HT1080 (cell line): ENCODE measurements around the gene TTLL8. TPM values are rescaled to one million over a fixed set of nuclear protein-coding genes. Genes with fewer than 3 reads are reported as not detected.

Experiments
- DNase-seq: peaks from one replicate; pipeline ENCODE4 v3.0.0-alpha.2; 2015; ENCODE audit warnings: low read depth
- total RNA-seq: library from RNA; depleted of rRNA; stranded (reverse); fragments of >200 nt; shearing (Covaris generic); gene quantifications from 2 replicates; pipeline ENCODE4 v1.2.3, GENCODE V29; 2014; rRNA removed

The TTLL8 gene
- total RNA-seq, 1 experiment from 2014 or later = not detected

- DNase-seq = no peak
These were observed 88.2 kb downstream of the TTLL8 start for GRCh38 chr22:49969751-49970527.

DNA sequence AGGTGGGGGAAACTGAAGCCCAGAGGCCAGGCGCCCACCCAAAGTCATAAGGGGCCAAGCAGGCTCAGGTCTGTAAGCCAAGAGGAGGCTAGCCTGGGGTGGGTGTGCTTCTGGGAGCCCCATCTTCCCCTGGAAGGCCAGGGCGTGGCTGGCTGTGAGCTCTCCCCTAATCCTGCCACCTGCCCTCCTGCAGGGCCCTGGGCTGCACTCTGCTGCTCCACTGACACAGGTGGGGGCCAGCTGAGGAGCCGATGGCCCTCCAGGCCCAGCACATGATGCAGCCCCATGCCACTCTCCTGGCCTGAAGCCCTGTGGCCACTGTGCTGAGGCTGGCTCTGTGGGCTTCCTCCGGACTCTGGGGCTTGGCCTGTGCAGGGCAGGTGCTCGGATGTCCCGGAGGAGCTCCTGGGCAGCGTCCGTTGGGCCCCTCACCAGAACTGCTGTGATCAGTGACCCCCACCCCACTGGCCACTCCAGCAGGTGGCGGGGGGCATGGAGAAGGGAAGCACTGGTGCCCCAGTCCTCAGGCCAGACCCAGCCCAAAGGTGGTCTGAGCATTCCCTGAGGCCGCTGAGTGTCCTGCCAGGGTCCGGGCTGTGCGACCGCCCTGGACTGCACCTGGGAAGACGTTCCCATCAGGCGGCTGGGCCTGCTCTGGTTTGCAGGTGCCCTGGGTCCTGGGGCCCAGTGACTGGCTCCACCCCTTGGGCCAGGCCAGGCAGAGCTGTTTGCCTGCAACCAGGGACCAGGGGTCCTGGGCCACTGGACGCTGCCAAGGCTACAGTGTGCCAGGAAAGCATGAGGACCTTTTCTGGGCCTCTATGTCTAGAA, 89.1 kb downstream of the TTLL8 start:
- no peak for DNase-seq

Other genes with a start within 250 kb of the TTLL8 start
- 11.6 and 14.4 TPM in 2 replicates for gene BRD1, start 230.4 kb downstream of the TTLL8 start, total RNA-seq
- 11.9 and 15.1 TPM in 2 replicates for gene ZBED4, start 204.5 kb downstream of the TTLL8 start, total RNA-seq
- 21.7 and 23.1 TPM in 2 replicates for gene ALG12, start 139.9 kb downstream of the TTLL8 start, total RNA-seq
- 38.7 and 53.1 TPM in 2 replicates for gene CRELD2, start 139.7 kb downstream of the TTLL8 start, total RNA-seq
- gene PIM3, start 97.5 kb downstream of the TTLL8 start, total RNA-seq = 56.8 and 58.1 TPM in 2 replicates
- gene IL17REL, start 45.5 kb downstream of the TTLL8 start, total RNA-seq = not detected in 2 replicates
- 0.10 TPM in 1 of 2 replicates, not detected in the other for gene MLC1, start 27.1 kb upstream of the TTLL8 start, total RNA-seq
- gene MOV10L1, start 31.7 kb upstream of the TTLL8 start, total RNA-seq = not detected in 2 replicates
- gene PANX2, start 112.4 kb upstream of the TTLL8 start, total RNA-seq = 1.4 and 1.6 TPM in 2 replicates
- gene TRABD, start 127.6 kb upstream of the TTLL8 start, total RNA-seq = 45.0 and 50.9 TPM in 2 replicates
- 44.5 and 49.1 TPM in 2 replicates for gene SELENOO, start 142.7 kb upstream of the TTLL8 start, total RNA-seq
- gene TUBGCP6, start 186.7 kb upstream of the TTLL8 start, total RNA-seq = 13.1 and 14.2 TPM in 2 replicates
- gene HDAC10, start 193.0 kb upstream of the TTLL8 start, total RNA-seq = 13.6 and 14.5 TPM in 2 replicates
- 50.1 and 50.6 TPM in 2 replicates for gene MAPK12, start 203.4 kb upstream of the TTLL8 start, total RNA-seq
- gene MAPK11, start 212.1 kb upstream of the TTLL8 start, total RNA-seq = 12.6 and 18.0 TPM in 2 replicates
- 73.4 and 84.1 TPM in 2 replicates for gene PLXNB2, start 249.3 kb upstream of the TTLL8 start, total RNA-seq